Prostate gland (tissue), 2 donors: ENCODE measurements around the gene SLC6A3. TPM values are rescaled to one million over a fixed set of nuclear protein-coding genes. Genes with fewer than 3 reads are reported as not detected.

Source experiments
- DNase-seq: peaks from one replicate; pipeline ENCODE4 v3.0.0-alpha.2; 2019; ENCODE audit warnings: low spot score
- H3K27ac ChIP-seq, 2 donors: fragments of 200-600 bp; sonication (generic); 2 replicates each; pipeline ENCODE4 v1.5.1; 2017 to 2019
- H3K27me3 ChIP-seq: fragments of 200-600 bp; sonication (generic); replicated peaks from 2 replicates; pipeline ENCODE4 v1.5.1; 2019; ENCODE audit not compliant: insufficient read depth
- H3K36me3 ChIP-seq, 2 donors: fragments of 200-600 bp; sonication (generic); 1 replicate in 1 of 2; 2 replicates in 1 of 2; pipeline versions ENCODE4 v1.5.1 to v1.8.1; 2017 to 2019
- H3K4me1 ChIP-seq: fragments of 200-600 bp; sonication (generic); replicated peaks from 2 replicates; pipeline ENCODE4 v1.5.1; 2019
- H3K4me3 ChIP-seq, 2 donors: fragments of 200-600 bp; sonication (generic); 2 replicates each; pipeline ENCODE4 v1.5.1; 2017 to 2019
- H3K9me3 ChIP-seq: fragments of 200-600 bp; sonication (generic); 2 replicates; pipeline ENCODE4 v1.5.1; 2017
- CTCF ChIP-seq, 4 experiments: fragments of 200-600 bp in 2 of 4; fragments of 450-650 bp in 2 of 4; sonication (generic) in 2 of 4; IDR thresholded peaks; 1 replicate in 3 of 4; 2 replicates in 1 of 4; pipeline ENCODE4 v1.5.1; 2016 to 2019; ENCODE audit warnings: antibody characterized with exemption in 4 of 4, mild to moderate bottlenecking in 2 of 4, moderate library complexity in 2 of 4
- POLR2A ChIP-seq: fragments of 450-650 bp; IDR thresholded peaks from one replicate; pipeline ENCODE4 v1.6.1; 2016; ENCODE audit warnings: antibody characterized with exemption, mild to moderate bottlenecking
- POLR2AphosphoS5 ChIP-seq: sonication (generic); formaldehyde crosslinking; IDR thresholded peaks from one replicate; pipeline ENCODE4 v1.6.1; 2017; ENCODE audit warnings: antibody characterized with exemption
- WGBS: methylation state at CpG from one replicate; pipeline ENCODE4 v1.1.5; 2018; 5-methylcytosine and 5-hydroxymethylcytosine counted together
- intact Hi-C: fragments of 100-400 bp; cut with DNase I; formaldehyde crosslinking; loops from one replicate; pipeline ENCODE4 v1.14.2; 2022
- total RNA-seq, 2 donors: library from RNA; depleted of rRNA; stranded (reverse); fragments of >200 nt; gene quantifications; one replicate each; pipeline ENCODE4 v1.1.0, GENCODE V29; 2016

Gene SLC6A3
- total RNA-seq, 2 donors from 2014 or later, result 4.6 TPM; not detected in 1

DNA sequence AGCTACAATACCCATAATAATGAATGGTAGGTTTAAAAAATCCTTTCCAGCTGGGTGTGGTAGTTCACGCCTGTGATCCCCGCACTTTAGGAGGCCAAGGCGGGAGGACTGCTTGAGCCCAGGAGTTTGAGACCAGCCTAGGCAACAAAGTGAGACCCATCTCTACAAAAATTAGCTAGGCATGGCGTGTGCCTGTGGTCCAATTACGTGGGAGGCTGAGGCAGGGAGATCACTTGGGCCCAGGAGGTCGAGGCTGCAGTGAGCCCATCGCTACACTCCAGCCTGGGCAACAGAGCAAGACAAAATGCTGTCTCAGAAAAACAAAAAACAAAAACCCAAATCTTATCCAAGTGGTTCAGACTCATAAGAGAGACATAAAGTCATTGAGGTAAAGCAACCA is 33.8 kb upstream of the SLC6A3 start:
- no peaks in the 10 kb centered on the region for H3K9me3 ChIP-seq
- WGBS, result 95% methylated on average over 7 of the region's 7 CpGs
- H3K36me3 ChIP-seq, result no peaks in the 10 kb centered on the region
- intact Hi-C loops, result loop anchor here (10.0 kb wide), 1 partner anchor 166 kb away; no protein-coding TSS in a partner anchor
- no peak overlapping the region for H3K27ac ChIP-seq
- H3K4me1 ChIP-seq, result no peaks in the 10 kb centered on the region
- TF ChIP-seq CTCF (IDR thresholded peaks at IDR 0.05), result no peak
- no peak for DNase-seq
- H3K4me3 ChIP-seq, result no peak overlapping the region
- H3K27me3 ChIP-seq, result no peaks in the 10 kb centered on the region

GRCh38 chr5:1478271-1479035 is 33.2 kb upstream of the SLC6A3 start:
- Histone ChIP-seq H3K36me3 (no peaks in the 10 kb centered on the region), H3K27ac (no peak overlapping the region), H3K27me3 (no peaks in the 10 kb centered on the region), H3K4me1 (no peaks in the 10 kb centered on the region), H3K9me3 (no peaks in the 10 kb centered on the region), H3K4me3 (no peak overlapping the region)
- 90% methylated on average over 13 of the region's 13 CpGs for WGBS
- intact Hi-C loops, result loop anchor here (10.0 kb wide), 1 partner anchor 166 kb away; no protein-coding TSS in a partner anchor
- no peak for DNase-seq
- TF ChIP-seq CTCF (IDR thresholded peaks at IDR 0.05), result no peak
- TF ChIP-seq POLR2AphosphoS5, result no peak
- no peak for TF ChIP-seq POLR2A

GRCh38 chr5:1477341-1477740 is 32.1 kb upstream of the SLC6A3 start:
- Histone ChIP-seq H3K27ac (no peak overlapping the region), H3K4me3 (no peak overlapping the region), H3K27me3 (no peaks in the 10 kb centered on the region), H3K36me3 (no peaks in the 10 kb centered on the region), H3K4me1 (no peaks in the 10 kb centered on the region), H3K9me3 (no peaks in the 10 kb centered on the region)
- intact Hi-C loops, result loop anchor here (10.0 kb wide), 1 partner anchor 167 kb away; no protein-coding TSS in a partner anchor
- no peak for DNase-seq
- no peak for TF ChIP-seq POLR2AphosphoS5
- no peak for TF ChIP-seq CTCF (IDR thresholded peaks at IDR 0.05)
- TF ChIP-seq POLR2A, result no peak
- 83% methylated on average over 16 of the region's 16 CpGs for WGBS

DNA sequence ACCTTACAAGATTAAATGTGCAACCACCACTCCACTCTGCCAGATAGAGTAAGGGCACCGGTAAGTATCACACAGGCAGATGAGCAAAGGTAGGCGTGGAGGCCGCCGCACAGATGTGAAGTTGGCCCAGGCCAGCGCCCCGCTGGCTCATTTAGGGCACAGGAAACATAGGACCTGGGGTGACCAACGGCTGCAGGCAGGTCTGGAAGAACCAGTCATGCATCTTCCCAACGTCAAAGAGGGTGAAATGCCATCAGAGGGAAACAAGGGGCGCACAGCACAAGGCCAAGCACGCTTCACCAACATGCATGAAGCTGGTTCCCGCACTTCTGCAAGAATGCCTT is 31.7 kb upstream of the SLC6A3 start:
- 83% methylated on average over 11 of the region's 11 CpGs for WGBS
- Histone ChIP-seq H3K4me1 (no peaks in the 10 kb centered on the region), H3K27me3 (no peaks in the 10 kb centered on the region), H3K4me3 (no peak overlapping the region), H3K36me3 (no peaks in the 10 kb centered on the region), H3K9me3 (no peaks in the 10 kb centered on the region), H3K27ac (no peak overlapping the region)
- intact Hi-C loops, result loop anchor here (10.0 kb wide), 1 partner anchor 168 kb away; no protein-coding TSS in a partner anchor
- no peak for TF ChIP-seq CTCF (IDR thresholded peaks at IDR 0.05)
- no peak for TF ChIP-seq POLR2AphosphoS5
- TF ChIP-seq POLR2A, result no peak
- DNase-seq, result no peak
